Measurements from ENCODE around the gene DNMT1.
"Not testable (repeated sequence)": the region's sequence is repeated elsewhere in the genome, so short reads cannot be mapped to it uniquely, and the experiment has no call there.

The DNMT1 gene

GRCh38 chr19:10184636-10185035 is 10.1 kb downstream of the DNMT1 start:
- no peak for FAIRE-seq
- DNase-seq (ENCODE audit: low spot score) = no peak

DNA sequence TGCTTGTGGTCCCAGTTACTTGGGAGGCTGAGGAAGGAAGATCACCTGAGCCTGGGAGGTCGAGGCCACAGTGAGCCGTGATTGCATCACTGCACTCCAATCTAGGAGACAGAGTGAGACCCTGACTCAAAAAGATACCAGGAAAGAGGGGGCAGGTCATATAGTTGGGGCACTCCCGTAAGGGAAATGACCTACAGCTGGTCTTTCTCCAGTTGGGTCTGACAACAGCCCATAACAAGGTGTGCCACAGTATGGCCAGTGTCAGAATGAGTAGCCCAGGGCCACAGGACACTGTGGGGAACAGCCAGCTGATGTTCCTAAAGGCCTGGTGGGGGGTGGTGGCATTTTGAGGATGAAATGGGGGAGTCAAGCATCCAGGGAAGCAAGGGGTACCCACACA is 10.8 kb downstream of the DNMT1 start:
- FAIRE-seq (no peak), DNase-seq (ENCODE audit: low spot score) (no peak)

GRCh38 chr19:10182847-10183246 is 11.9 kb downstream of the DNMT1 start:
- FAIRE-seq = no peak
- no peak for DNase-seq (ENCODE audit: low spot score)

DNA sequence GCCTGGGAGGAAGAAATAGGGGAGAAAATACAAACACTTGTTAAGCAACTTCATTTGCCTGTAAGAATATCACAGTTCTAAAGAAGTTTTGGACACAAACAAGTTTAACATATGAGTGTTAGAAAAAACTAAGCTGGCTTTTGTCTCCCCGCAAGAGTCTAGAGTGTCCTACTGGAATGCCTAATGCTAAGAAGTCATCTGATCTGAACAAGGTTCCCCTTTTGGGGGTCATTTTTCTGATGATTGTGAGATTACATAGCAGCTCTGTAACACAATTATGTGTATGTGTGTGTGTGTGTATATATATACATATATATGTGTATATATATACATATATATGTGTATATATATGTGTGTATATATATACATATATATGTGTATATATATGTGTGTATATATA is 12.7 kb downstream of the DNMT1 start:
- FAIRE-seq = no peak

DNA sequence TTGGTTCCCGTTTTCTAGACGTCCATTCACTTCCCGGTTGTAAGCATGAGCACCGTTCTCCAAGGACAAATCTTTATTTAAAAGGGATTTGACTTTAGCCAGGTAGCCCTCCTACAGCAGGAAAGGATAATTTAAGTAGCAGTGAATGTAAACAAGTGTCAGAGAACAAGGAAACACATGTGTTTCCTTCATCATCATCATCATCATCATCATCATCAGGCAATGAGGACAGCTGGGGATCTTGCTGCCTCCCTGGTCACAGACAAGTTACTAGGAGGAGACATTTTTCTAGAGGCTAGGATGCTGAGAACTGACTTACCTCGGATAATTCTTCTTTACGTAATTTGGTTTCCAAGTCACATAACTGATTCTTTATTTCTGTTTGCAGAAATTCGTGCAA is 14.3 kb downstream of the DNMT1 start:
- FAIRE-seq = no peak
- no peak for DNase-seq (ENCODE audit: low spot score)

More for the DNA sequence above, 12.7 kb downstream of the DNMT1 start:
- no peak for DNase-seq (ENCODE audit: low spot score)

DNA sequence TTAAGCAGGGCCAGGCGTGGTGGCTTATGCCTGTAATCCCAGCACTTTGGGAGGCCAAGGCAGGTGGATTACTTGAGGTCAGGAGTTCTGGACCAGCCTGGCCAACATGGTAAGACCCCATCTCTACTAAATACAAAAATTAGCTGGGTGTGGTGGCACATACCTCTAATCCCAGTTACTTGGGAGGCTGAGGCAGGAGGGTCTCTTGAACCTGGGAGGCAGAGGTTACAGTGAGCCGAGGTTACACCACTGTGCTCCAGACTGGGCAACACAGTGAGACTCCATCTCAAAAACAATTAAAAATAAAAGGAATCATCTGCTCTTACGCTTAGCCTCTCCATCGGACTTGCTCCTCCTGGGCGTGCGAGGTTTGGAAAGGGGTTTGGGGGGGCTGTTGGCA is 14.7 kb downstream of the DNMT1 start:
- FAIRE-seq = not testable (repeated sequence)

DNA sequence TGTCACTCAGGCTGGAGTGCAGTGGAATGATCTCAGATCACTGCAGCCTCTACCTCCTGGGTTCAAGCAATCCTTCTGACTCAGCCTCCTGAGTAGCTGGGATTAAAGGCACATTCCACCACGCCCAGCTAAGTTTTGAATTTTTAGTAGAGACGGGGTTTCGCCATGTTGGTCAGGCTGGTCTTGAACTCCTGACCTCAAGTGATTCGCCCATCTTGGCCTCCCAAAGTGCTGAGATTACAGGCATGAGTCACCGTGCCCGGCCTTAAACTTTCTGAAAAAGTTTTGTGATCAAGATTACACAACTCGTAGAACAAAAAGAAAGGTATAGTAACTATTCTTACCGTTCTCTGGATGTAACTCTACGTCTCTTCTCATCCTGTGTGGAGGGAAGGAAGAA is 21.2 kb downstream of the DNMT1 start:
- FAIRE-seq (peak; percentile 35), DNase-seq (ENCODE audit: low spot score) (peak; percentile 51)

More for the DNA sequence above, 14.7 kb downstream of the DNMT1 start:
- not testable (repeated sequence) for DNase-seq (ENCODE audit: low spot score)

DNA sequence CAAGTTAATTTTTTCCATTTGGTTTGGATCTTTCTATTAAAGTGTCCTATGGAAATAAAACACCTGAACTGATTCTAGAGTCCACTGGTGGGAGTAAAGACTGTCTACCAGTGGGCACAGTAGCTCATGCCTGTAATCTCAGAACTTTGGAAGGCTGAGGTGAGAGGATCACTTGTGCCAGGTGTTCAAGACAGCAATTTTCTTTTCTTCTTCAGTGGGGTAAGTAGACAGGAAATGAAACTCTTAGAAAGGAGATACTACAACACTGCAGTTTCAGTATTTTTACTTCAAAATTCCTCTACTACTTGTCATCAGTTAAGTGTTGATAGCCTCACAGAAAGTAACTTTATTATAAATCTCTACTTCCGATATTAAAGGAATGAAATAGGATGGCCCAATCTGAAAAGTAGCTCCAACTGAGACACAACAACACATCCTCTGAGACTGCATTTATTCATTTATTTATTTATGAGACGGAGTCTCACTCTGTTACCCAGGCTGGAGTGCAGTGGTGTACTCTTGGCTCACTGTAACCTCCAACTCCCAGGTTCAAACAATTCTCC is 26.3 kb downstream of the DNMT1 start:
- FAIRE-seq (no peak), DNase-seq (ENCODE audit: low spot score) (no peak)

- no peak for DNase-seq (ENCODE audit: low spot score)
- FAIRE-seq = no peak
These were observed 27.3 kb downstream of the DNMT1 start for GRCh38 chr19:10167459-10167858.

DNA sequence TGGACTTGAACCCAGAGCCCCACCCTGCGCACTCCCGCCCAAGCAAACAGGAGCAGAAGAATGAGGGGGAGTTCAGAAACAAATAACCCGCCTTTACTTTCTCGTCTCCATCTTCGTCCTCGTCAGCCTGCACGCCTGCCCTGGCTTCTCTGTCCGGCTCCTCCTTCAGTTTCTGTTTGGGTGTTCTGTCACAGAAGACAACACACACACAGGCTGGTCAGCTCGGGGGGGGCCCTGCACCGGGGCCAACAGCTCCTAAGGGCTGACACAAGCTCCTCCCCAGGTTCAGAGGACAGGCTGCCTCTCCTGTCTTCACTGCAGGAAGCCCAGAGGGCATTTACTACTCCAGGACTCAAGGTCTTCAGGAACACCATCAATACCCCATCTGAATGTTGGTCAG is 28.3 kb downstream of the DNMT1 start:
- not testable (repeated sequence) for FAIRE-seq; DNase-seq (ENCODE audit: low spot score)

DNA sequence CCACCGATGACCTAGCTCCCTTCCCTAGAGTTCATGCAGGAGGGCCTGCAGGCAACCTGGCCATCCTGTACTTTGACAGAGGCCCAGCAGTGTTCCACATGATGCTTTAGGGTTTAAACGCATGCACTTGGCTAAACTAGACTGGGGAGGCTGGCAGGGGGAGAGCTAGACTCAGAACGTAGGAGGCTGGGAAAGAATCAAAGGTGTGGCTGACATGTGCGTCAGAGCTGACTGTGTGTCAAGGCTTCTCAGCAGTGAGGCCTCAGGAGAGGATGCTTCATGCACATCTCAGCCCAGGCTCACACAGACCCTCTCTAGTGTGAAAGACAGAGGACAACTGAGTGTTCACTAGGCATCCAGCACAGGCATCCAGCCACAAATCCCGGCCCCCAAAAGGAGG is 28.7 kb downstream of the DNMT1 start:
- FAIRE-seq (no peak), DNase-seq (ENCODE audit: low spot score) (no peak)

DNA sequence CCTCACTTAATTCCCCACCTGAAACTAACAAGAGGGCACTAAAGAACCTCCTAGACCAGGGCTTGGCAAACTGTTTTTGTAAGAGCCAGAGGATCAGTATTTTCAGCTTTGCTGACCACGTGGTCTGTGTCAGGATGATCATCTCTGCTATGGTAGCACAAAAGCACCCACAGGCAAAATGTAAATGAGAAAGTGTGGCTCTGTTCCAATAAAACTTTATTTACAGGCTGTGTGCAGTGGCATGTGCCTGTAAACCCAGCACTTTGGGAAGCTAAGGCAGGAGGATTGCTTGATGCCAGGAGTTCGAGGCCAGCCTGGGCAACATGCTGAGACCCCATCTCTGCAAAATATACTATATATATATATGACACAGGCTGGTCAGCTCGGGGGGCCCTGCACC is 31.2 kb downstream of the DNMT1 start:
- FAIRE-seq (no peak), DNase-seq (ENCODE audit: low spot score) (no peak)

DNA sequence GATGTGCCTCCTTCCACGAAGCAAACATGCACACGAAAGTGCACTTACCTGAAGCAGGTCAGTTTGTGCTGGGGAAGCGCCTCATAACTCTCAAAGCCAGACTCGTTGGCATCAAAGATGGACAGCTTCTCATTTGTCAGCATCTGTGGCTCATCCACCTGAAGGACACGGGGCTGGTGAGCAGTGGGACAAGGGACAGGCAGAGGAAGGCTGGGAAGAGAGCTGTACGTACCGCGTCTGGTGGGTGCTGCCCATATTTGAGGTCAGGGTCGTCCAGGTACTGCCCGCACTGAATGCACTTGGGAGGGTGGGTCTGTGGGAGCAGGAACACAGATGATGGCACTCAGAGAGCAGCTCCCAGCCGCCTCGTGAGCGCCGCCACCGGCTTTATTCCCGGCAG is 35.1 kb downstream of the DNMT1 start:
- DNase-seq (ENCODE audit: low spot score) = no peak
- no peak for FAIRE-seq

- DNase-seq (ENCODE audit: low spot score) (no peak), FAIRE-seq (no peak)
These were observed 36.3 kb downstream of the DNMT1 start for GRCh38 chr19:10158485-10158884.

DNA sequence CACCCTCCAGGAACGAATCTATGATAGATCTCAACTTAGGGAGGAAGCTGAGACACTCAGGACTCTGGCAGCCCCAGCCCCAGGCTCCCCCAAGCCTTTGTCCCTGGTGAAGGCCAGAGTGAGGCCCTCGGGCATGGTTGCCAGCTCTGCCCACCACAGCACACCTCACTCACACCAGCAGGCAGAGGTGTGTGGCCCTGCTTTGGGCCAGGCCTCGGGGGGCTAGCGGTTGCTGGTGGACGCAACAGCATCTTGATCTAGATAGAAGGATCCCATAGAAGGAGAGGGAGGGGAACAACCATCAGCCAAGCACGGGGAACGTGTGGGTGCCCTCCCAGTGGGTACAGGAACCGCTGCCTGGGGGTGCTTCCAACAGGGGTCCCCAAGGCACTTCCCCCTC is 36.7 kb downstream of the DNMT1 start:
- FAIRE-seq (no peak), DNase-seq (ENCODE audit: low spot score) (no peak)

GRCh38 chr19:10155839-10156238 is 38.9 kb downstream of the DNMT1 start:
- DNase-seq (ENCODE audit: low spot score) = no peak
- FAIRE-seq = no peak

GRCh38 chr19:10152100-10152499 is 42.7 kb downstream of the DNMT1 start:
- DNase-seq (ENCODE audit: low spot score) = no peak
- FAIRE-seq = no peak

GRCh38 chr19:10151521-10151920 is 43.2 kb downstream of the DNMT1 start:
- DNase-seq (ENCODE audit: low spot score) = no peak
- no peak for FAIRE-seq

DNA sequence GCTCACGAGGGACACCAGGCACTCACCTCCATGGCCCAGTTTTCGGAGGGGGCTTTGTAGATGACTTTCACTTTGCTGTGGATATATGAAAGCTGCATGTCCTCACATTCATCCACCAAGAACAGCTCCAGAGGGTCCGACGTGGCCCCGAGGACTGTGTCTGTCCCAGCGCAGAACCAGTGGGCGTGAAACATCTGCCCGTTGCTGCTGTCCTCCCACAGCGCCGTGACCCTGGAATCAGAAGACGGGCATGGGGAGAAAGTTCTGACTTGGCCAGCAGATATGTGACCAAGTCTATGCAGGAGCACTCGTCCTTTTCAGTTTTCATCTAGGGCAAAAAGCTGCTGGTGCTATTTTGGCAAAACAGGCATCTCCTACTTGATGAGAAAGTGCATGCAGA is 45.3 kb downstream of the DNMT1 start:
- FAIRE-seq (no peak), DNase-seq (ENCODE audit: low spot score) (no peak)

DNA sequence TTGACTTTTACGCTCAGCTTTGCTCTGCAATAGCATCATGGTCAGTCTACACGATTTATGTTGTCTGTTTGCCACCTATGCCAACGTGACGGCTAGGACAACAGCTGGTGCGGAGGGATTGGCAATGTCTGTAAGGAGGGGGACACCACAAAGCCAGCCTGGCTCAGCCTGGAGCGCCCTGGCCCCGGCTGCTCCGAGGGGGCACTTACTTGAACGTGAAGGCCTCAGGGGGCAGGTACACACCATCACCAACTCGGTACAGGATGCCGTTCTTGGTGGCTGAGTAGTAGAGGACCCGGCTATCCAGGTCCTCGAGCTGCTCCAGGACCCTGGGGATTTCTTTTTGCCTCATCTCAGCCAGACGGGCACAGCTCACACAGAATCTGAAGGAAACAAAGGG is 48.6 kb downstream of the DNMT1 start:
- no peak for DNase-seq (ENCODE audit: low spot score)
- FAIRE-seq = no peak

DNA sequence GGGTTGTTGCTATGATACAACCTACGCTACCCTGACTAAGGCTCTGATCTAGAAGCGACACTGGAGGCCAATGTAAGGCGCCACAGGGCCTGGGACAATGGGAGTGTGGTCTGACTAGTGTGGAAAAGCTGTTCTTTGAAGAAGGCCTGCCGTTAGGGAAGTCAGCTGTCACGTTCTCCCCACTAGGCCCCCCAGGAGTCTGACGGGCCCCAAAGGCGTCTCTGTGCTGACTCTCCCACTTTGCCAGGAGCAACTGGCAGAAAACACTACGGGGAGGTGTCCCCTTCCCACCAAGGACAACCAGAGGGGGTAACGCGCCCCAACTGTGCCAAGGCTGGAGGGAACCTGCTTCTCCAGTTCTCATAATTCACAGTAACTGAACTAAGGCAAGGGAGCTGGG is 49.7 kb downstream of the DNMT1 start:
- no peak for DNase-seq (ENCODE audit: low spot score)
- FAIRE-seq = no peak

DNA sequence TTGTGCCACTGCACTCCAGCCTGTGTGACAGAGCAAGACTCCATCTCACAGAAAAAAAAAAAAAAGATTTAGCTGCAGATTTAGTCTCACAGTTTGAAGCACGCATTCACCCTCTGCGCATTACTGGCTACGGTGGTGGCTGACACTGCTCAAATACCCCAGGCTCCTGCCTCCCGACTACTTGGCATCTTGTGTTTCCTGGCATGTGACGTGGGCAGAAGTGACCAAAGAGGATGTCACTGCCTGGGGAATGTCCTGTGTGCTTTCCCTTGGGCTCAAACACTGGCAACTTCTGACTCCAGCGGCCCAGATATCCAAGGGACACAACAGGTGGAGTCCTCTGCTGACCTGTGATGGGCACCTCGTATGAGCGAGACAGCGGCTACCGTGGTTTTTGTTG is 50.4 kb downstream of the DNMT1 start:
- no peak for FAIRE-seq
- no peak for DNase-seq (ENCODE audit: low spot score)

DNA sequence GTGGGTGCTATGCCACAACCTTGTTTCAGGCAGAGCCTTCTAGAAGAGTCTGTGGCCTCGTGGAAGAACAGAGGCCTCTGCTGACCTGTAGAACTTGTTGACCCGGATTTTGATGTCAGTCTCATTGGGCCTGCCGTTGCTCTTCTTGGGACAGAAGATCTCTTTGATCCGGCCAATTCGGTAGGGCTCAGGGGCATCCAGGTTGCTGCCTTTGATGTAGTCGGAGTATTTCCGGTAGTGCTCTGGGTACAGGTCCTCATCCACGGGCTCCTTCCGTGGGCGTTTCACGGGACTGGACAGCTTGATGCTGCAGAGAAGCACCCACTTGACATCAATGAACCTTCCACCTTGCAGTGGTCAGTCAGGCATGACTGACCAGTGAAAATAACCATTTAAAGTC is 51.1 kb downstream of the DNMT1 start:
- FAIRE-seq = no peak
- no peak for DNase-seq (ENCODE audit: low spot score)

Data from RCC 7860 (cell line).